ENCODE results near the gene HSD3B2. TPM values are rescaled to one million over a fixed set of nuclear protein-coding genes. Genes with fewer than 3 reads are reported as not detected.

Gene HSD3B2
- polyA plus RNA-seq, 1 donor from 2014 or later, result not detected

DNA sequence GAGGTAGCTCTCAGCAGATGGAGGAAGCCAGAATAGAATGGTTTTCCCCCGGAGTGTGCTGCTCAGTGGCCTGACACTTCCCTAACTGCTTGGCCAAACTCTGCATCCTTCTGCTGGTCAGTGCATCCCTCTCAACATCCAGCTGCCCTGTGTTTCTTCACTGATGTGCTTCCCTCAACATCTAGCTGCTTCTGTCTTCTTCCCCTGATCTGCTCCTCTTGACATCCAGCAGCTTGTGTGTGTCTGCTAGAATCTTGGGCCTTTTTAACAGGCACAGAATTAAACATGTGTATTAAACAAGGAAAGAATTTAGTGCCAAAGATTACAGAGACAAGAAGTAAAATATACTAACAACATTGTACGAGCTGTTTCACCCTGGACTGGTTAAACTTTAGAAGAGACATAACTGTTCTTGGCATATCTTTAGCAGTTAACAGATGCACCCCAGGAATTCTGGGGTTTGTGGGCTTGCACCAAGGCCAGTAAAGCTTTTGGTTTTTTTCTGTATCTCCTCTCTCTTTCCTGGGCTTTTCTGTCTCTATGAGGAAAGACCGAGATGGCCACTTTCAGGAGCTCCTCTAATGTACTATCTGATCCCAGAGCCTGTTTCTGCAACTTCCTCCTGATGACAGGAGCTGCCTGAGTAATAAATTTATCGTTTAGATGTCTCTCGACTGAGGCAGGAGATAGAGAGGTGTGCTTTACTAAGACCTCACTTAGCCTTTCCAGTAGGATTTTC is 57.3 kb downstream of the HSD3B2 start:
- Histone ChIP-seq H3K9me2 (ENCODE audit: insufficient read depth, low read length) (no peaks in the 10 kb centered on the region), H3K9me3 (ENCODE audit: low read length) (no peaks in the 10 kb centered on the region), H3F3A (ENCODE audit: insufficient read depth, low read length, poor library complexity, severe bottlenecking) (no peaks in the 10 kb centered on the region), H3K27ac (ENCODE audit: low read length) (no peak overlapping the region), H2AFZ (ENCODE audit: low read depth, low read length) (no peak overlapping the region), H3K4me3 (ENCODE audit: low read length) (no peak overlapping the region), H3K36me3 (ENCODE audit: insufficient read depth, low read length) (no peaks in the 10 kb centered on the region), H3K4me2 (ENCODE audit: low read length) (no peak overlapping the region), H4K20me1 (ENCODE audit: insufficient read depth) (no peaks in the 10 kb centered on the region), H3K27me3 (ENCODE audit: insufficient read depth, low read depth, low read length) (no peaks in the 10 kb centered on the region), H3K9ac (ENCODE audit: low read length) (no peak overlapping the region), H3K79me2 (replicated peaks; ENCODE audit: insufficient read depth, low read length) (no peaks in the 10 kb centered on the region)
- no peak for TF ChIP-seq EZH2 (IDR thresholded peaks at IDR 0.05; ENCODE audit: borderline replicate concordance, insufficient read depth, low read length, poor library complexity, severe bottlenecking)
- no peak for TF ChIP-seq POLR2AphosphoS5 (IDR thresholded peaks at IDR 0.05)
- TF ChIP-seq, protein P1, sequence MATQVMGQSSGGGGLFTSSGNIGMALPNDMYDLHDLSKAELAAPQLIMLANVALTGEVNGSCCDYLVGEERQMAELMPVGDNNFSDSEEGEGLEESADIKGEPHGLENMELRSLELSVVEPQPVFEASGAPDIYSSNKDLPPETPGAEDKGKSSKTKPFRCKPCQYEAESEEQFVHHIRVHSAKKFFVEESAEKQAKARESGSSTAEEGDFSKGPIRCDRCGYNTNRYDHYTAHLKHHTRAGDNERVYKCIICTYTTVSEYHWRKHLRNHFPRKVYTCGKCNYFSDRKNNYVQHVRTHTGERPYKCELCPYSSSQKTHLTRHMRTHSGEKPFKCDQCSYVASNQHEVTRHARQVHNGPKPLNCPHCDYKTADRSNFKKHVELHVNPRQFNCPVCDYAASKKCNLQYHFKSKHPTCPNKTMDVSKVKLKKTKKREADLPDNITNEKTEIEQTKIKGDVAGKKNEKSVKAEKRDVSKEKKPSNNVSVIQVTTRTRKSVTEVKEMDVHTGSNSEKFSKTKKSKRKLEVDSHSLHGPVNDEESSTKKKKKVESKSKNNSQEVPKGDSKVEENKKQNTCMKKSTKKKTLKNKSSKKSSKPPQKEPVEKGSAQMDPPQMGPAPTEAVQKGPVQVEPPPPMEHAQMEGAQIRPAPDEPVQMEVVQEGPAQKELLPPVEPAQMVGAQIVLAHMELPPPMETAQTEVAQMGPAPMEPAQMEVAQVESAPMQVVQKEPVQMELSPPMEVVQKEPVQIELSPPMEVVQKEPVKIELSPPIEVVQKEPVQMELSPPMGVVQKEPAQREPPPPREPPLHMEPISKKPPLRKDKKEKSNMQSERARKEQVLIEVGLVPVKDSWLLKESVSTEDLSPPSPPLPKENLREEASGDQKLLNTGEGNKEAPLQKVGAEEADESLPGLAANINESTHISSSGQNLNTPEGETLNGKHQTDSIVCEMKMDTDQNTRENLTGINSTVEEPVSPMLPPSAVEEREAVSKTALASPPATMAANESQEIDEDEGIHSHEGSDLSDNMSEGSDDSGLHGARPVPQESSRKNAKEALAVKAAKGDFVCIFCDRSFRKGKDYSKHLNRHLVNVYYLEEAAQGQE (IDR thresholded peaks at IDR 0.05; ENCODE audit: borderline replicate concordance), result no peak
- no peak for TF ChIP-seq RAD21 (conservative IDR thresholded peaks at IDR 0.05)
- no peak for TF ChIP-seq MXI1 (conservative IDR thresholded peaks at IDR 0.05; ENCODE audit: poor library complexity, severe bottlenecking)
- TF ChIP-seq SMC3 (conservative IDR thresholded peaks at IDR 0.05; ENCODE audit: poor library complexity), result no peak
- TF ChIP-seq TAF1 (IDR thresholded peaks at IDR 0.05; ENCODE audit: low read depth), result no peak
- TF ChIP-seq, protein P2, sequence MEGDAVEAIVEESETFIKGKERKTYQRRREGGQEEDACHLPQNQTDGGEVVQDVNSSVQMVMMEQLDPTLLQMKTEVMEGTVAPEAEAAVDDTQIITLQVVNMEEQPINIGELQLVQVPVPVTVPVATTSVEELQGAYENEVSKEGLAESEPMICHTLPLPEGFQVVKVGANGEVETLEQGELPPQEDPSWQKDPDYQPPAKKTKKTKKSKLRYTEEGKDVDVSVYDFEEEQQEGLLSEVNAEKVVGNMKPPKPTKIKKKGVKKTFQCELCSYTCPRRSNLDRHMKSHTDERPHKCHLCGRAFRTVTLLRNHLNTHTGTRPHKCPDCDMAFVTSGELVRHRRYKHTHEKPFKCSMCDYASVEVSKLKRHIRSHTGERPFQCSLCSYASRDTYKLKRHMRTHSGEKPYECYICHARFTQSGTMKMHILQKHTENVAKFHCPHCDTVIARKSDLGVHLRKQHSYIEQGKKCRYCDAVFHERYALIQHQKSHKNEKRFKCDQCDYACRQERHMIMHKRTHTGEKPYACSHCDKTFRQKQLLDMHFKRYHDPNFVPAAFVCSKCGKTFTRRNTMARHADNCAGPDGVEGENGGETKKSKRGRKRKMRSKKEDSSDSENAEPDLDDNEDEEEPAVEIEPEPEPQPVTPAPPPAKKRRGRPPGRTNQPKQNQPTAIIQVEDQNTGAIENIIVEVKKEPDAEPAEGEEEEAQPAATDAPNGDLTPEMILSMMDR (IDR thresholded peaks at IDR 0.05; ENCODE audit: poor library complexity, severe bottlenecking), result no peak
- no peak for TF ChIP-seq EP300 (conservative IDR thresholded peaks at IDR 0.05; ENCODE audit: poor library complexity, severe bottlenecking)

Other genes with a start within 250 kb of the HSD3B2 start
- gene HAO2, start 46.4 kb upstream of the HSD3B2 start, polyA plus RNA-seq, result not detected in 2 replicates
- gene HSD3B1, start 92.1 kb downstream of the HSD3B2 start, polyA plus RNA-seq, result not detected in 2 replicates
- 61.8 and 69.6 TPM in 2 replicates for gene ZNF697, start 233.1 kb downstream of the HSD3B2 start, polyA plus RNA-seq